GM06990 (cell line): ENCODE results near the gene SLCO1B1.

ENCODE experiments used
- DNase-seq: peaks from one replicate; pipeline ENCODE4 v3.0.0-alpha.2; 2011; ENCODE audit not compliant: insufficient read length; ENCODE audit errors: extremely low read depth
- H3K27me3 ChIP-seq: replicated peaks from 2 replicates; pipeline ENCODE4 v1.6.0; 2011; ENCODE audit warnings: low read length; ENCODE audit not compliant: control insufficient read depth, insufficient read depth
- H3K36me3 ChIP-seq: 2 replicates; pipeline ENCODE4 v1.5.1; 2011; ENCODE audit warnings: low read length; ENCODE audit not compliant: control insufficient read depth, insufficient read depth
- H3K4me3 ChIP-seq: replicated peaks from 2 replicates; pipeline ENCODE4 v1.5.1; 2011; ENCODE audit warnings: low read depth, mild to moderate bottlenecking, control low read depth, low read length
- CTCF ChIP-seq: IDR thresholded peaks from 2 replicates; pipeline ENCODE4 v1.5.1; 2011; ENCODE audit warnings: low read length, control low read depth, mild to moderate bottlenecking, inconsistent platforms; ENCODE audit not compliant: insufficient read depth, poor library complexity, severe bottlenecking

Gene SLCO1B1

GRCh38 chr12:21264232-21264631 lies 133.2 kb downstream of the SLCO1B1 start:
- no peak overlapping the region for H3K4me3 ChIP-seq
- no peaks in the 10 kb centered on the region for H3K27me3 ChIP-seq
- DNase-seq = no peak
- no peaks in the 10 kb centered on the region for H3K36me3 ChIP-seq
- no peak for TF ChIP-seq CTCF

DNA sequence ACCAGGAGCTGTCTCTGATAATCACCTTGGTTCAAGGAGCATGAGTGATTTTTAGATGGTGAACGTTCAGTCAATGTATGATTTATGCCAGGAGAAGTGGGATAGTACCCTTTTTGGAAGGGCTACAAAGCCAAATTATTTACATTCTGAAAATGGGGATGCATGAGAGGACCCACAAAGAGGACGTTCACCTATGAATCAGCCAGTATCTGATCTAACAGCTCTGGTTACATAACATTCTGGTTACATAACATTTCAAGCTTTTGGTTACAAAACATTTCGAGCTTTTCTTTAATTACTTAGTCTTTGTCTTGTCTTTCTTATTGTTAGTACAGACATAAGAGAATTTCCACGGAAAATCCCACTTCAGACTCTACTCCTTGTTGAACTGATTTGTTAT lies 134.9 kb downstream of the SLCO1B1 start:
- Histone ChIP-seq H3K4me3 (no peak overlapping the region), H3K27me3 (no peaks in the 10 kb centered on the region), H3K36me3 (no peaks in the 10 kb centered on the region)
- no peak for DNase-seq
- TF ChIP-seq CTCF = no peak

- DNase-seq = no peak
- no peak for TF ChIP-seq CTCF
Observed at GRCh38 chr12:21276826-21277225, 145.8 kb downstream of the SLCO1B1 start.

More at GRCh38 chr12:21276826-21277225, 145.8 kb downstream of the SLCO1B1 start:
- no peak overlapping the region for H3K4me3 ChIP-seq
- no peaks in the 10 kb centered on the region for H3K36me3 ChIP-seq
- no peaks in the 10 kb centered on the region for H3K27me3 ChIP-seq
